GM13977 (cell line): ENCODE data around the gene FSHR.

Experiments
- DNase-seq: peaks from one replicate; pipeline ENCODE4 v3.0.0; 2012; ENCODE audit warnings: low spot score
- CTCF ChIP-seq: IDR thresholded peaks from 2 replicates; pipeline ENCODE4 v1.5.1; 2012; ENCODE audit warnings: mild to moderate bottlenecking, control low read depth; ENCODE audit not compliant: insufficient read depth; ENCODE audit errors: extremely low read depth, missing control alignments
- in situ Hi-C: fragments of 300-500 bp; cut with MboI; formaldehyde crosslinking; loops from one replicate; pipeline ENCODE4 v1.12.0; 2022; ENCODE audit warnings: low sequenced_read_pairs, low pct_unique_long_range_greater_than_20kb, mixed read lengths, inconsistent platforms; ENCODE audit not compliant: unreplicated experiment

FSHR gene

GRCh38 chr2:49043405-49043982, 110.8 kb downstream of the FSHR start:
- in situ Hi-C loops, result no loop called here
- TF ChIP-seq CTCF, result no peak
- no peak for DNase-seq

- TF ChIP-seq CTCF, result no peak
- no peak for DNase-seq
- in situ Hi-C loops, result no loop called here
These were observed 111.8 kb downstream of the FSHR start for GRCh38 chr2:49042488-49042887.

- in situ Hi-C loops, result no loop called here
- no peak for DNase-seq
- no peak for TF ChIP-seq CTCF
These were observed 113.3 kb downstream of the FSHR start for GRCh38 chr2:49041061-49041460.

GRCh38 chr2:49037197-49037596, 117.1 kb downstream of the FSHR start:
- no peak for DNase-seq
- in situ Hi-C loops, result no loop called here
- TF ChIP-seq CTCF, result no peak

- DNase-seq, result no peak
- no peak for TF ChIP-seq CTCF
- in situ Hi-C loops, result no loop called here
These were observed 118.8 kb downstream of the FSHR start for GRCh38 chr2:49035481-49035880.

GRCh38 chr2:49033394-49034185, 120.7 kb downstream of the FSHR start:
- in situ Hi-C loops, result no loop called here
- TF ChIP-seq CTCF, result no peak
- no peak for DNase-seq
